Measurements from ENCODE around the gene SUCLG2. TPM values are rescaled to one million over a fixed set of nuclear protein-coding genes. Genes with fewer than 3 reads are reported as not detected.

Gene SUCLG2
- total RNA-seq, 1 experiment from 2014 or later = 53.5 TPM

- Histone ChIP-seq H3K36me3 (ENCODE audit: control insufficient read depth, insufficient read depth, low read length) (no peaks in the 10 kb centered on the region), H3K4me1 (peaks cover 14% of the 10 kb centered on the region), H3K9me3 (no peaks in the 10 kb centered on the region), H3K27me3 (replicated peaks; ENCODE audit: control insufficient read depth, insufficient read depth, low read length) (no peaks in the 10 kb centered on the region), H3K4me3 (ENCODE audit: low read depth, low read length) (no peak overlapping the region)
- Mint-ChIP-seq H3K4me3 (ENCODE audit: unreplicated experiment) (peak overlapping the region; percentile 75), H3K4me1 (ENCODE audit: low read depth, unreplicated experiment) (peaks cover 10% of the 10 kb centered on the region), H3K9me3 (ENCODE audit: unreplicated experiment) (no peaks in the 10 kb centered on the region), H3K27me3 (ENCODE audit: insufficient read depth, unreplicated experiment) (no peaks in the 10 kb centered on the region), H3K27ac (ENCODE audit: unreplicated experiment) (peak overlapping the region; percentile 70), H3K36me3 (ENCODE audit: insufficient read depth, unreplicated experiment) (no peaks in the 10 kb centered on the region)
- ChIA-PET CTCF (no interaction called here), POLR2A (interaction anchor here (0.7 to 1.0 kb wide), 2 partner anchors 12 to 51 kb away, joined by 3 read pairs; no protein-coding TSS in a partner anchor)
- no peak for TF ChIP-seq CTCF (IDR thresholded peaks at IDR 0.05; ENCODE audit: insufficient read depth in 1 of 2, low read depth in 1 of 2, low read length in 1 of 2, severe bottlenecking in 1 of 2, unreplicated experiment in 1 of 2)
- BruUV-seq (replicated peaks) = no TSS peak
- intact Hi-C loops (cut with micrococcal nuclease; ENCODE audit: unreplicated experiment) = loop anchor here (2.0 kb wide), 1 partner anchor 51 kb away; no protein-coding TSS in a partner anchor
- peak; percentile 34 to 44 for DNase-seq
These were observed 1.1 kb upstream of the SUCLG2 start for GRCh38 chr3:67655364-67656121.

GRCh38 chr3:67654844-67655177 is 399 bp upstream of the SUCLG2 start:
- peaks cover 13% of the 10 kb centered on the region for H3K4me1 Mint-ChIP-seq (ENCODE audit: low read depth, unreplicated experiment)
- H3K9me3 ChIP-seq = no peaks in the 10 kb centered on the region
- intact Hi-C loops (cut with micrococcal nuclease; ENCODE audit: unreplicated experiment) = loop anchor here (2.0 kb wide), 1 partner anchor 52 kb away; no protein-coding TSS in a partner anchor
- H3K36me3 Mint-ChIP-seq (ENCODE audit: insufficient read depth, unreplicated experiment) = no peaks in the 10 kb centered on the region
- POLR2A ChIA-PET = interaction anchor here (0.7 to 1.0 kb wide), 2 partner anchors 13 to 52 kb away, joined by 3 read pairs; no protein-coding TSS in a partner anchor
- H3K4me3 ChIP-seq (ENCODE audit: low read depth, low read length) = peak overlapping the region; percentile 72
- no peak for DNase-seq
- H3K27me3 Mint-ChIP-seq (ENCODE audit: insufficient read depth, unreplicated experiment) = no peaks in the 10 kb centered on the region
- no peaks in the 10 kb centered on the region for H3K36me3 ChIP-seq (ENCODE audit: control insufficient read depth, insufficient read depth, low read length)
- H3K27ac Mint-ChIP-seq (ENCODE audit: unreplicated experiment) = peak overlapping the region; percentile 70
- H3K4me1 ChIP-seq = peaks cover 21% of the 10 kb centered on the region
- H3K27me3 ChIP-seq (replicated peaks; ENCODE audit: control insufficient read depth, insufficient read depth, low read length) = no peaks in the 10 kb centered on the region
- TF ChIP-seq CTCF (IDR thresholded peaks at IDR 0.05; ENCODE audit: insufficient read depth in 1 of 2, low read depth in 1 of 2, low read length in 1 of 2, severe bottlenecking in 1 of 2, unreplicated experiment in 1 of 2) = no peak
- CTCF ChIA-PET = no interaction called here
- no TSS peak for BruUV-seq (replicated peaks)
- H3K4me3 Mint-ChIP-seq (ENCODE audit: unreplicated experiment) = peak overlapping the region; percentile 75
- H3K9me3 Mint-ChIP-seq (ENCODE audit: unreplicated experiment) = no peaks in the 10 kb centered on the region

GRCh38 chr3:67653425-67654098 is 850 bp downstream of the SUCLG2 start:
- Histone ChIP-seq H3K27me3 (replicated peaks; ENCODE audit: control insufficient read depth, insufficient read depth, low read length) (no peaks in the 10 kb centered on the region), H3K4me3 (ENCODE audit: low read depth, low read length) (peak overlapping the region; percentile 72), H3K36me3 (ENCODE audit: control insufficient read depth, insufficient read depth, low read length) (no peaks in the 10 kb centered on the region), H3K4me1 (peaks cover 34% of the 10 kb centered on the region), H3K9me3 (no peaks in the 10 kb centered on the region)
- TF ChIP-seq CTCF (IDR thresholded peaks at IDR 0.05; ENCODE audit: insufficient read depth in 1 of 2, low read depth in 1 of 2, low read length in 1 of 2, severe bottlenecking in 1 of 2, unreplicated experiment in 1 of 2) = no peak
- H3K27me3 Mint-ChIP-seq (ENCODE audit: insufficient read depth, unreplicated experiment) = no peaks in the 10 kb centered on the region
- peaks cover 5% of the 10 kb centered on the region for H3K36me3 Mint-ChIP-seq (ENCODE audit: insufficient read depth, unreplicated experiment)
- H3K27ac Mint-ChIP-seq (ENCODE audit: unreplicated experiment) = peak overlapping the region; percentile 70
- ChIA-PET CTCF (no interaction called here), POLR2A (no interaction called here)
- intact Hi-C loops (cut with micrococcal nuclease; ENCODE audit: unreplicated experiment) = loop anchor here (2.0 kb wide), 1 partner anchor 53 kb away; no protein-coding TSS in a partner anchor
- peak overlapping the region; percentile 75 for H3K4me3 Mint-ChIP-seq (ENCODE audit: unreplicated experiment)
- TSS peak; percentile 39 for BruUV-seq (replicated peaks)
- DNase-seq = peak in 1 of 2 experiments; percentile 4
- H3K9me3 Mint-ChIP-seq (ENCODE audit: unreplicated experiment) = no peaks in the 10 kb centered on the region
- H3K4me1 Mint-ChIP-seq (ENCODE audit: low read depth, unreplicated experiment) = peaks cover 26% of the 10 kb centered on the region

Data from Caco-2 (cell line).